A673 (cell line): ENCODE measurements around the gene GFY.

Source experiments
- EZH2 ChIP-seq: fragments of 200-600 bp; sonication (generic); IDR thresholded peaks from 2 replicates; pipeline ENCODE4 v1.6.1; 2017; ENCODE audit warnings: borderline replicate concordance, low read depth, mild to moderate bottlenecking, mixed read lengths, antibody characterized with exemption, low read length; ENCODE audit not compliant: poor library complexity, severe bottlenecking
- TF ChIP-seq, protein P1 (sequence below): fragments of 300-800, 200-600 bp; sonication (generic); conservative IDR thresholded peaks from 2 replicates; pipeline ENCODE4 v1.5.1; 2017; ENCODE audit warnings: low read depth, mild to moderate bottlenecking, antibody characterized with exemption, low read length, moderate library complexity, mixed read lengths

DNA sequence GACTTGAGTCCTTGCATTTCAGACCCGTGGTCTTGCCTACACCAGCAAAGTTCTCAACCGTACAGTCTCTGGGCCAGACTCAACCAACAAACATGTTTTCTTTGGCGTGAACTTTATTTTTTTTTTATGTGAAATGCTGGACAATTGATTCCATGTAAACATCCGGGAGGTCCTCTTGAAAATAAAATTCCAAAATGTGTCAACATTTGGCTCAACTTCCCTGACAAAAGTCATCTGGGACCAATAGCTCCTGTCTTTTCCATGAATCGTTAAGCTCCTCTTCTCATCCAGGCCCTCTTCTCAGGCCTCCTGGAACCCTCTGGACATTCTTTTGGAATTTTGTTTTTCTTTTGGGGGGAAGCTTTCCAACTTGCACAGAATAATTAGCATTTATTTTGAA, 30.6 kb downstream of the GFY start:
- TF ChIP-seq, protein P1, sequence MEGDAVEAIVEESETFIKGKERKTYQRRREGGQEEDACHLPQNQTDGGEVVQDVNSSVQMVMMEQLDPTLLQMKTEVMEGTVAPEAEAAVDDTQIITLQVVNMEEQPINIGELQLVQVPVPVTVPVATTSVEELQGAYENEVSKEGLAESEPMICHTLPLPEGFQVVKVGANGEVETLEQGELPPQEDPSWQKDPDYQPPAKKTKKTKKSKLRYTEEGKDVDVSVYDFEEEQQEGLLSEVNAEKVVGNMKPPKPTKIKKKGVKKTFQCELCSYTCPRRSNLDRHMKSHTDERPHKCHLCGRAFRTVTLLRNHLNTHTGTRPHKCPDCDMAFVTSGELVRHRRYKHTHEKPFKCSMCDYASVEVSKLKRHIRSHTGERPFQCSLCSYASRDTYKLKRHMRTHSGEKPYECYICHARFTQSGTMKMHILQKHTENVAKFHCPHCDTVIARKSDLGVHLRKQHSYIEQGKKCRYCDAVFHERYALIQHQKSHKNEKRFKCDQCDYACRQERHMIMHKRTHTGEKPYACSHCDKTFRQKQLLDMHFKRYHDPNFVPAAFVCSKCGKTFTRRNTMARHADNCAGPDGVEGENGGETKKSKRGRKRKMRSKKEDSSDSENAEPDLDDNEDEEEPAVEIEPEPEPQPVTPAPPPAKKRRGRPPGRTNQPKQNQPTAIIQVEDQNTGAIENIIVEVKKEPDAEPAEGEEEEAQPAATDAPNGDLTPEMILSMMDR, result no peak
- TF ChIP-seq EZH2, result no peak
